K562 (cell line): ENCODE measurements around the gene MORC4. TPM values are rescaled to one million over a fixed set of nuclear protein-coding genes. Genes with fewer than 3 reads are reported as not detected.

ENCODE experiments used
- ATAC-seq: fragments of 200-7000 bp; cut with Tn5 transposase; 3 replicates; pipeline ENCODE4 v1.9.1; 2020; ENCODE audit warnings: moderate library complexity
- BruUV-seq: library from RNA; stranded (reverse); fragments of 400-500 nt; replicated peaks from 2 replicates; lab custom pipeline; 2021; lab: Mats Ljungman, UMichigan
- CTCF ChIA-PET: fragments of 300-600 bp; formaldehyde crosslinking; extraction: SDS; loops from one replicate; lab custom pipeline; 2021; ENCODE audit warnings: low intra/inter-chr PET ratio; lab: Yijun Ruan, JAX
- POLR2A ChIA-PET: fragments of 300-600, 350-650 bp; sonication (Branson Sonifier 250); formaldehyde crosslinking; extraction: SDS; loops from one replicate; lab custom pipeline; 2021; ENCODE audit warnings: antibody characterized with exemption, inconsistent platforms; lab: Yijun Ruan, JAX
- DNase-seq, 4 experiments: peaks; one replicate each; pipeline versions ENCODE4 v3.0.0 to v3.0.0-alpha.2; 2011 to 2018; ENCODE audit warnings: low spot score in 3 of 4, mixed read lengths in 3 of 4; ENCODE audit errors: extremely low read depth in 1 of 4
- FAIRE-seq: peaks from 2 replicates; lab custom pipeline; 2011; peaks lifted over from hg19 to GRCh38; lab: Jason Lieb, UNC
- H2AFZ ChIP-seq: 2 replicates; pipeline ENCODE4 v1.6.0; 2011; ENCODE audit warnings: low read depth, low read length, control low read depth, inconsistent platforms
- H3K27ac ChIP-seq: fragments of 200-600 bp; 3 replicates; pipeline ENCODE4 v1.8.0; 2011; ENCODE audit warnings: low read depth, mild to moderate bottlenecking, control low read depth, inconsistent platforms, low read length, moderate library complexity, mixed read lengths; ENCODE audit errors: extremely low read depth
- H3K27me3 ChIP-seq, 2 experiments: fragments of 300-600 bp in 1 of 2; 2 replicates in 1 of 2; 3 replicates in 1 of 2; pipeline versions ENCODE4 v1.6.0 to v1.8.0; 2011; ENCODE audit warnings: inconsistent platforms in 2 of 2, low read length in 2 of 2, mild to moderate bottlenecking in 1 of 2, mixed read lengths in 1 of 2, moderate library complexity in 1 of 2; ENCODE audit not compliant: control insufficient read depth in 2 of 2, insufficient read depth in 2 of 2
- H3K36me3 ChIP-seq: fragments of 300-600 bp; 3 replicates; pipeline ENCODE4 v1.8.0; 2011; ENCODE audit warnings: mild to moderate bottlenecking, low read length, inconsistent platforms; ENCODE audit not compliant: control insufficient read depth, insufficient read depth
- H3K4me1 ChIP-seq, 2 experiments: fragments of 200-600 bp in 1 of 2; replicated peaks in 1 of 2; 2 replicates in 1 of 2; 3 replicates in 1 of 2; pipeline versions ENCODE4 v1.5.1 to v1.8.0; 2011; ENCODE audit warnings: inconsistent platforms in 2 of 2, low read length in 2 of 2, mild to moderate bottlenecking in 1 of 2, mixed read lengths in 1 of 2, moderate library complexity in 1 of 2; ENCODE audit not compliant: control insufficient read depth in 2 of 2, insufficient read depth in 2 of 2
- H3K4me2 ChIP-seq: 2 replicates; pipeline ENCODE4 v1.6.1; 2011; ENCODE audit warnings: low read length, control low read depth, inconsistent platforms, mixed read lengths; ENCODE audit not compliant: insufficient read depth
- H3K4me3 ChIP-seq: fragments of 200-600 bp; sonication (generic), shearing (Covaris generic); 2 replicates; pipeline ENCODE4 v1.5.1; 2016; ENCODE audit warnings: control low read depth, inconsistent platforms
- H3K79me2 ChIP-seq: fragments of 200-600 bp; 3 replicates; pipeline ENCODE4 v1.8.0; 2011; ENCODE audit warnings: low read length, inconsistent platforms; ENCODE audit not compliant: control insufficient read depth, insufficient read depth
- H3K9ac ChIP-seq, 2 experiments: 2 replicates each; pipeline versions ENCODE4 v1.6.0 to v1.6.1; 2011; ENCODE audit warnings: low read depth in 2 of 2, low read length in 2 of 2, control low read depth in 1 of 2, inconsistent platforms in 1 of 2, mild to moderate bottlenecking in 1 of 2, mixed read lengths in 1 of 2; ENCODE audit not compliant: insufficient read depth in 1 of 2
- H3K9me1 ChIP-seq: one replicate; pipeline ENCODE4 v1.6.0; 2011; ENCODE audit warnings: inconsistent platforms, mild to moderate bottlenecking, low read length, moderate library complexity; ENCODE audit not compliant: control insufficient read depth, insufficient read depth
- H3K9me3 ChIP-seq: replicated peaks from 2 replicates; pipeline ENCODE4 v1.5.1; 2011; ENCODE audit warnings: low read depth, low read length, inconsistent platforms; ENCODE audit not compliant: control insufficient read depth, insufficient read depth
- H4K20me1 ChIP-seq: replicated peaks from 2 replicates; pipeline ENCODE4 v1.6.1; 2011; ENCODE audit warnings: low read length, inconsistent platforms, mixed read lengths; ENCODE audit not compliant: control insufficient read depth, insufficient read depth
- DIDO1 ChIP-seq: fragments of 450-650 bp; IDR thresholded peaks from 2 replicates; pipeline ENCODE4 v1.6.1; 2016; ENCODE audit warnings: low read depth, missing biosample characterization, missing genetic modification characterization
- FIP1L1 ChIP-seq: fragments of 200-400 bp; formaldehyde crosslinking; IDR thresholded peaks from 2 replicates; pipeline ENCODE4 v1.6.1; 2018; ENCODE audit warnings: mild to moderate bottlenecking, low read depth, low read length; ENCODE audit not compliant: poor library complexity, severe bottlenecking
- KLF10 ChIP-seq: fragments of 250-450 bp; sonication (Bioruptor Pico); IDR thresholded peaks from 2 replicates; pipeline ENCODE4 v1.6.1; 2021; ENCODE audit warnings: matching md5 sums
- SUPT5H ChIP-seq: fragments of 450-650 bp; IDR thresholded peaks from 2 replicates; pipeline ENCODE4 v1.6.1; 2016
- TAF9B ChIP-seq: fragments of 450-650 bp; IDR thresholded peaks from 2 replicates; pipeline ENCODE4 v1.6.1; 2018; ENCODE audit warnings: mild to moderate bottlenecking; ENCODE audit not compliant: partially characterized antibody
- THAP12 ChIP-seq: fragments of 250-450 bp; sonication (Bioruptor Pico); IDR thresholded peaks from 2 replicates; pipeline ENCODE4 v1.9.0; 2021; ENCODE audit warnings: mild to moderate bottlenecking, inconsistent platforms
- WGBS: fragments of 100-300 bp; shearing (Covaris generic); methylation state at CpG from one replicate; pipeline ENCODE4 v1.1.6; 2016; ENCODE audit warnings: low coverage, mixed read lengths; ENCODE audit not compliant: insufficient coverage; ENCODE audit errors: missing lambda C conversion rate; 5-methylcytosine and 5-hydroxymethylcytosine counted together
- in situ Hi-C: fragments of 300-500 bp; cut with MboI; formaldehyde crosslinking; loops from 4 replicates; pipeline ENCODE4 v1.15.0; 2018; ENCODE audit warnings: inconsistent platforms, mixed read lengths
- intact Hi-C: fragments of 100-400 bp; cut with micrococcal nuclease; formaldehyde crosslinking; loops from 2 replicates; pipeline ENCODE4 v1.14.2; 2022
- polyA plus RNA-seq, 8 experiments: library from polyadenylated mRNA; depleted of rRNA in 4 of 8; stranded (reverse) in 5 of 8; unstranded in 3 of 8; fragments of >200 nt; fragmentation: Nextera tagmentation in 2 of 8; fragmentation: Illumina TruSeq in 1 of 8; extraction: Ambion mirVana in 2 of 8; extraction: Trizol in 1 of 8; gene quantifications; 2 replicates each; pipeline versions ENCODE4 v1.2.1 to v1.2.3, GENCODE V29; 2011 to 2014; ENCODE audit warnings: inconsistent platforms in 1 of 8, missing spikeins in 1 of 8
- total RNA-seq, 7 experiments: library from RNA; depleted of rRNA in 6 of 7; stranded (reverse); fragments of >200 nt in 6 of 7; fragmentation: Illumina TruSeq in 2 of 7; extraction: Trizol in 2 of 7; gene quantifications; 2 replicates each; pipeline versions ENCODE4 v1.2.1 to v1.2.3, GENCODE V29; 2011 to 2021; ENCODE audit warnings: low replicate concordance in 1 of 7

The MORC4 gene
- total and polyA plus RNA-seq, 9 of the 15 experiments (the other 6 are each of a cell fraction or from before 2014, with no cell fraction given): 0.04 to 0.53 (median 0.18) TPM

- TF ChIP-seq THAP12 (CRISPR knock-in tag) (no peak), TAF9B (no peak), KLF10 (no peak), FIP1L1 (no peak), SUPT5H (no peak), DIDO1 (tag) (no peak)
- WGBS: 0% methylated on average over 1 of the region's 1 CpG
- no TSS peak for BruUV-seq
- Histone ChIP-seq H3K27ac (no peak overlapping the region), H3K4me3 (no peak overlapping the region), H3K4me2 (no peak overlapping the region), H3K4me1 (no peaks in the 10 kb centered on the region), H3K9ac (no peak overlapping the region), H3K79me2 (no peaks in the 10 kb centered on the region), H3K36me3 (no peaks in the 10 kb centered on the region), H4K20me1 (no peaks in the 10 kb centered on the region), H3K9me3 (no peaks in the 10 kb centered on the region), H3K9me1 (no peaks in the 10 kb centered on the region), H3K27me3 (no peaks in the 10 kb centered on the region), H2AFZ (no peak overlapping the region)
- ATAC-seq (no peak), DNase-seq (no peak), FAIRE-seq (no peak)
- intact Hi-C loops (no loop called here), in situ Hi-C loops (no loop called here)
- CTCF ChIA-PET: no interaction called here
- POLR2A ChIA-PET: no interaction called here
Observed at GRCh38 chrX:106940068-106940467, 59.9 kb downstream of the MORC4 start.
